ENCODE results near the gene CFAP47.
"Not testable (repeated sequence)": the region's sequence is repeated elsewhere in the genome, so short reads cannot be mapped to it uniquely, and the experiment has no call there.

The CFAP47 gene

DNA sequence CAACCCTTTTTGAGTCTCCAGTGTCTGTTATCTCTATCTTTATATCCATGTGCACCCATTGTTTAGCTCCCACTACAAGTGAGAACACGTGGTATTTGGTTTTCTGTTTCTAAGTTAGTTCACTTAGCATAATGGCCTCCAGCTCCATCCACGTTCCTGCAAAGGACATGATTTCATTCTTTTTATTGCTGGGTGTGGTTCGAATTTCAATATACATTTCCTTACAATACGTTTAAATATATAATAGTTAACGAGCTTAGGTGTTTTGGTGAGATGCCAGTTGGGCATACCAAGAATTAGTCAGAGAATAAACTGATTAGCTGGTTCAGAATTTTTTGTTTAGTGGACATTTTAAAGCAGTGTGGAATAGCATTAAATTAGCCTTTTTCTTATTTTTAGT is 196.7 kb downstream of the CFAP47 start:
- H3K4me3 ChIP-seq (ENCODE audit: low read depth, low read length), result no peak overlapping the region
- TF ChIP-seq CTCF (IDR thresholded peaks at IDR 0.05; ENCODE audit: borderline replicate concordance, insufficient read depth, low read depth, low read length), result no peak

DNA sequence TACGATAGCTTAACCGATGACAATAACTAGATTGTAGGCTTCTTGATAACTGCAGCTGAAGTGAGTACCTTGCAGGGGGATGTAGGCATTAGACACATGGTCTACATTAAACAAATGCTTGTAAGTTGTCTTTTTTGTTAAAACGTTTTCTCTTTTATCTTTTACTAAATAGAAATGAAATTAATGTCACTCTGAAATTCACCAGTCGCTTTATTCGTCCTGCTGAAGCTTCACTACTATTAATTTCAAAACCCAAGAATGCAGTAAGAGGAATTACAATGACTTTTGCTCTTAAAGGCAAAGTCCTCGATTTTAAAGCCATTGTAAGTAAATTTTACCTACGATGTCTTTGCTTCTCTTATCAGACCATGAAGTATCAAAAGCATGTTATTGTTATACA is 239.7 kb downstream of the CFAP47 start:
- H3K4me3 ChIP-seq (ENCODE audit: low read depth, low read length), result no peak overlapping the region
- TF ChIP-seq CTCF (IDR thresholded peaks at IDR 0.05; ENCODE audit: borderline replicate concordance, insufficient read depth, low read depth, low read length), result no peak

DNA sequence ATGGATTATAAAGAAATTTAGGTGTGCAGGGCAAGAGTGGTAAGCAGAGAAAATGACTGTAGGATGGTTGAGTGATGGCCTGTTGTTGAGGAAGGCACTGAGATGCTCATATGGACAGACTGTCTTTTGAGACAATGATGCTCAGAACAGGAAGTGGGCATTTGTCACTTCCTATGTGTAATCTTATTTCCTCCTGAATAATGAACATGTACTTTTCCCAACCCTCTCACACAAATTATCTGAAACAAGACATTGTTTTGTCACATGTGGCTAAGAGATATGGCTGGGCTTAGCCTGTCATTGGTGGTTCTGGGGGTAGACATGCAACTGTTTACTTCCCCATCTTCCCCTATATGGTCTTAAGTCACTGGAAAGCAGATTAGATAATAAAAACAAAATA is 240.5 kb downstream of the CFAP47 start:
- H3K4me3 ChIP-seq (ENCODE audit: low read depth, low read length), result no peak overlapping the region
- TF ChIP-seq CTCF (IDR thresholded peaks at IDR 0.05; ENCODE audit: borderline replicate concordance, insufficient read depth, low read depth, low read length), result no peak

DNA sequence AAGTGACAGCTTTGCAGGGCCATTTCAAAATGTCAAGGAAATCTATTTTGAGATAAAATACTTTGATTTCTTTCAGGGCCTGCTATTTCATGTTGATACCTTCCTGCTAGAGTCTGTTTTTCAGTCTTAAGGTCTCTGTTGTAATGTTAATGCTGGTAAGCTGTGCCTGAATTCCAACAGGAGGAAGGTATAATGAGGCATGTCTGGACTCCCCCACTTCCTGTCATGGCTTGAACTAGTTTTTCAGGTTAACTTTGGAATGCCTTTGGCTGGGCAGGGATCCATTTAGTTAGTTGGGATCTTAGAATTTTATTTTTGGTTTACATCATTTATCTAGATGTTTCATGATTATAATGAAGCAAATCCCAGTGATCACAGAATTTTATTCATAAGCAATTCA is 279.0 kb downstream of the CFAP47 start:
- H3K4me3 ChIP-seq (ENCODE audit: low read depth, low read length), result no peak overlapping the region

GRCh38 chrX:36199928-36200327 is 280.4 kb downstream of the CFAP47 start:
- no peak for TF ChIP-seq CTCF (IDR thresholded peaks at IDR 0.05; ENCODE audit: borderline replicate concordance, insufficient read depth, low read depth, low read length)
- no peak overlapping the region for H3K4me3 ChIP-seq (ENCODE audit: low read depth, low read length)

More for the DNA sequence above, 279.0 kb downstream of the CFAP47 start:
- no peak for TF ChIP-seq CTCF (IDR thresholded peaks at IDR 0.05; ENCODE audit: borderline replicate concordance, insufficient read depth, low read depth, low read length)

GRCh38 chrX:36214924-36215323 is 295.4 kb downstream of the CFAP47 start:
- no peak overlapping the region for H3K4me3 ChIP-seq (ENCODE audit: low read depth, low read length)
- TF ChIP-seq CTCF (IDR thresholded peaks at IDR 0.05; ENCODE audit: borderline replicate concordance, insufficient read depth, low read depth, low read length), result no peak

GRCh38 chrX:36218801-36219200 is 299.3 kb downstream of the CFAP47 start:
- no peak for TF ChIP-seq CTCF (IDR thresholded peaks at IDR 0.05; ENCODE audit: borderline replicate concordance, insufficient read depth, low read depth, low read length)

GRCh38 chrX:36234840-36235528 is 315.4 kb downstream of the CFAP47 start:
- H3K4me3 ChIP-seq (ENCODE audit: low read depth, low read length), result not testable (repeated sequence)

More at GRCh38 chrX:36218801-36219200, 299.3 kb downstream of the CFAP47 start:
- H3K4me3 ChIP-seq (ENCODE audit: low read depth, low read length), result no peak overlapping the region

Data from GM12875 (cell line).